ENCODE results near the gene TRIM44. TPM values are rescaled to one million over a fixed set of nuclear protein-coding genes. Genes with fewer than 3 reads are reported as not detected.

Gene TRIM44
- total and polyA plus RNA-seq, 10 of the 15 experiments (the other 5 are each of a cell fraction or from before 2014, with no cell fraction given), result 6.7 to 93.0 (median 27.6) TPM

GRCh38 chr11:35662061-35662648, 420 bp upstream of the TRIM44 start (continued):
- TF ChIP-seq, protein P1, sequence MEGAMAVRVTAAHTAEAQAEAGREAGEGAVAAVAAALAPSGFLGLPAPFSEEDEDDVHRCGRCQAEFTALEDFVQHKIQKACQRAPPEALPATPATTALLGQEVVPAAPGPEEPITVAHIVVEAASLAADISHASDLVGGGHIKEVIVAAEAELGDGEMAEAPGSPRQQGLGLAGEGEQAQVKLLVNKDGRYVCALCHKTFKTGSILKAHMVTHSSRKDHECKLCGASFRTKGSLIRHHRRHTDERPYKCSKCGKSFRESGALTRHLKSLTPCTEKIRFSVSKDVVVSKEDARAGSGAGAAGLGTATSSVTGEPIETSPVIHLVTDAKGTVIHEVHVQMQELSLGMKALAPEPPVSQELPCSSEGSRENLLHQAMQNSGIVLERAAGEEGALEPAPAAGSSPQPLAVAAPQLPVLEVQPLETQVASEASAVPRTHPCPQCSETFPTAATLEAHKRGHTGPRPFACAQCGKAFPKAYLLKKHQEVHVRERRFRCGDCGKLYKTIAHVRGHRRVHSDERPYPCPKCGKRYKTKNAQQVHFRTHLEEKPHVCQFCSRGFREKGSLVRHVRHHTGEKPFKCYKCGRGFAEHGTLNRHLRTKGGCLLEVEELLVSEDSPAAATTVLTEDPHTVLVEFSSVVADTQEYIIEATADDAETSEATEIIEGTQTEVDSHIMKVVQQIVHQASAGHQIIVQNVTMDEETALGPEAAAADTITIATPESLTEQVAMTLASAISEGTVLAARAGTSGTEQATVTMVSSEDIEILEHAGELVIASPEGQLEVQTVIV (IDR thresholded peaks at IDR 0.05; ENCODE audit: borderline replicate concordance, partially characterized antibody), result no peak
- TF ChIP-seq IKZF2 (IDR thresholded peaks at IDR 0.05) (no peak; a peak in 1 of 4 replicates), CBFB (IDR thresholded peaks at IDR 0.05; ENCODE audit: low read depth) (0 out of 2 replicates have a peak, but pooled peaks have one; percentile 42), POU2F2 (IDR thresholded peaks at IDR 0.05; ENCODE audit: borderline replicate concordance, low read depth, low read length) (no peak)

DNA sequence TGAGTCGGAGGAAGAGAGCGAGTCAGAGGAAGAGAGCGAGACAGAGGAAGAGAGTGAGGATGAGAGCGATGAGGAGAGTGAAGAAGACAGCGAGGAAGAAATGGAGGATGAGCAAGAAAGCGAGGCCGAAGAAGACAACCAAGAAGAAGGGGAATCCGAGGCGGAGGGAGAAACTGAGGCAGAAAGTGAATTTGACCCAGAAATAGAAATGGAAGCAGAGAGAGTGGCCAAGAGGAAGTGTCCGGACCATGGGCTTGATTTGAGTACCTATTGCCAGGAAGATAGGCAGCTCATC, 780 bp downstream of the TRIM44 start:
- Histone ChIP-seq H3K27ac (ENCODE audit: control insufficient read depth, insufficient read depth) (peak overlapping the region; percentile 70), H3K4me3 (peak overlapping the region; percentile 73), H4K20me1 (ENCODE audit: control insufficient read depth, insufficient read depth) (no peaks in the 10 kb centered on the region), H3K36me3 (ENCODE audit: control insufficient read depth in 2 of 2, insufficient read depth in 2 of 2, low read length in 1 of 2) (no peaks in the 10 kb centered on the region), H3K4me2 (ENCODE audit: control insufficient read depth, insufficient read depth) (peak overlapping the region; percentile 79), H3K79me2 (ENCODE audit: control insufficient read depth, insufficient read depth, low read length) (peaks cover 41% of the 10 kb centered on the region), H3K27me3 (replicated peaks in 1 of 2; ENCODE audit: control insufficient read depth in 2 of 2, insufficient read depth in 2 of 2, low read length in 1 of 2) (no peaks in the 10 kb centered on the region), H2AFZ (ENCODE audit: control insufficient read depth, low read depth, low read length) (peak overlapping the region; percentile 78), H3K9ac (ENCODE audit: control insufficient read depth, insufficient read depth, low read length) (peak overlapping the region; percentile 65), H3K9me3 (replicated peaks; ENCODE audit: control insufficient read depth, insufficient read depth, low read length) (peaks cover 14% of the 10 kb centered on the region), H3K4me1 (ENCODE audit: control insufficient read depth, insufficient read depth, low read length) (peaks cover 7% of the 10 kb centered on the region)
- DNase-seq (ENCODE audit: low read depth, low spot score) (no peak), FAIRE-seq (no peak), ATAC-seq (no peak)
- RAD21 ChIA-PET (ENCODE audit: unreplicated experiment), result no interaction called here
- in situ Hi-C loops (cut with MboI) (no loop called here), intact Hi-C loops (cut with micrococcal nuclease; ENCODE audit: unreplicated experiment) (loop anchor here (2.0 kb wide), 1 partner anchor 59 kb away; no protein-coding TSS in a partner anchor)
- POLR2A ChIA-PET, result no interaction called here
- 89% methylated on average over 9 of the region's 10 CpGs for WGBS (ENCODE audit: insufficient coverage, insufficient replicate concordance, low lambda C conversion rate, missing lambda C conversion rate)
- CTCF ChIA-PET, result interaction anchor here (1.1 kb wide), 1 partner anchor 159 kb away, joined by 3 read pairs; no protein-coding TSS in a partner anchor
- BruUV-seq (replicated peaks), result no TSS peak
- SMC1A ChIA-PET (ENCODE audit: uncharacterized antibody, unreplicated experiment), result no interaction called here
- TF ChIP-seq, protein P2, sequence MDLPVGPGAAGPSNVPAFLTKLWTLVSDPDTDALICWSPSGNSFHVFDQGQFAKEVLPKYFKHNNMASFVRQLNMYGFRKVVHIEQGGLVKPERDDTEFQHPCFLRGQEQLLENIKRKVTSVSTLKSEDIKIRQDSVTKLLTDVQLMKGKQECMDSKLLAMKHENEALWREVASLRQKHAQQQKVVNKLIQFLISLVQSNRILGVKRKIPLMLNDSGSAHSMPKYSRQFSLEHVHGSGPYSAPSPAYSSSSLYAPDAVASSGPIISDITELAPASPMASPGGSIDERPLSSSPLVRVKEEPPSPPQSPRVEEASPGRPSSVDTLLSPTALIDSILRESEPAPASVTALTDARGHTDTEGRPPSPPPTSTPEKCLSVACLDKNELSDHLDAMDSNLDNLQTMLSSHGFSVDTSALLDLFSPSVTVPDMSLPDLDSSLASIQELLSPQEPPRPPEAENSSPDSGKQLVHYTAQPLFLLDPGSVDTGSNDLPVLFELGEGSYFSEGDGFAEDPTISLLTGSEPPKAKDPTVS (IDR thresholded peaks at IDR 0.05; ENCODE audit: low read depth, low read length), result no peak
- TF ChIP-seq NBN (IDR thresholded peaks at IDR 0.05) (peak; percentile 89), IKZF2 (IDR thresholded peaks at IDR 0.05) (0 out of 4 replicates have a peak, but pooled peaks of 1 of the 2 experiments have one; percentile 11), EGR1 (IDR thresholded peaks at IDR 0.05; ENCODE audit: borderline replicate concordance in 1 of 2, low read depth in 2 of 2, low read length in 2 of 2) (no peak), YBX1 (IDR thresholded peaks at IDR 0.05) (0 out of 2 replicates have a peak, but pooled peaks have one; percentile 40), MTA2 (IDR thresholded peaks at IDR 0.05; ENCODE audit: low read depth) (0 out of 2 replicates have a peak, but pooled peaks have one; percentile 33)
